ENCODE results near the gene PCDHAC2.

Gene PCDHAC2, protein sequence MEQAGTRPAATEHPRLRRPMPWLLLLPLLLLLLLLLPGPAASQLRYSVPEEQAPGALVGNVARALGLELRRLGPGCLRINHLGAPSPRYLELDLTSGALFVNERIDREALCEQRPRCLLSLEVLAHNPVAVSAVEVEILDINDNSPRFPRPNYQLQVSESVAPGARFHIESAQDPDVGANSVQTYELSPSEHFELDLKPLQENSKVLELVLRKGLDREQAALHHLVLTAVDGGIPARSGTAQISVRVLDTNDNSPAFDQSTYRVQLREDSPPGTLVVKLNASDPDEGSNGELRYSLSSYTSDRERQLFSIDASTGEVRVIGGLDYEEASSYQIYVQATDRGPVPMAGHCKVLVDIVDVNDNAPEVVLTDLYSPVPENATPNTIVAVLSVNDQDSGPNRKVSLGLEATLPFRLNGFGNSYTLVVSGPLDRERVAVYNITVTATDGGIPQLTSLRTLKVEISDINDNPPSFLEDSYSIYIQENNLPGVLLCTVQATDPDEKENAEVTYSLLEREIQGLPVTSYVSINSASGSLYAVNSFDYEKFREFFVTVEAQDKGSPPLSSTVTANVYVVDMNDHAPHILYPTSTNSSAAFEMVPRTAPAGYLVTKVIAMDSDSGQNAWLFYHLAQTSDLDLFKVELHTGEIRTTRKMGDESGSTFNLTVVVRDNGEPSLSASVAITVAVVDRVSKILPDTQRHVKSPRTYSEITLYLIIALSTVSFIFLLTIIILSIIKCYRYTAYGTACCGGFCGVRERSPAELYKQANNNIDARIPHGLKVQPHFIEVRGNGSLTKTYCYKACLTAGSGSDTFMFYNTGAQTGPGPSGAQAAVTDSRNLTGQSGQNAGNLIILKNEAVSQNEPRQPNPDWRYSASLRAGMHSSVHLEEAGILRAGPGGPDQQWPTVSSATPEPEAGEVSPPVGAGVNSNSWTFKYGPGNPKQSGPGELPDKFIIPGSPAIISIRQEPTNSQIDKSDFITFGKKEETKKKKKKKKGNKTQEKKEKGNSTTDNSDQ

DNA sequence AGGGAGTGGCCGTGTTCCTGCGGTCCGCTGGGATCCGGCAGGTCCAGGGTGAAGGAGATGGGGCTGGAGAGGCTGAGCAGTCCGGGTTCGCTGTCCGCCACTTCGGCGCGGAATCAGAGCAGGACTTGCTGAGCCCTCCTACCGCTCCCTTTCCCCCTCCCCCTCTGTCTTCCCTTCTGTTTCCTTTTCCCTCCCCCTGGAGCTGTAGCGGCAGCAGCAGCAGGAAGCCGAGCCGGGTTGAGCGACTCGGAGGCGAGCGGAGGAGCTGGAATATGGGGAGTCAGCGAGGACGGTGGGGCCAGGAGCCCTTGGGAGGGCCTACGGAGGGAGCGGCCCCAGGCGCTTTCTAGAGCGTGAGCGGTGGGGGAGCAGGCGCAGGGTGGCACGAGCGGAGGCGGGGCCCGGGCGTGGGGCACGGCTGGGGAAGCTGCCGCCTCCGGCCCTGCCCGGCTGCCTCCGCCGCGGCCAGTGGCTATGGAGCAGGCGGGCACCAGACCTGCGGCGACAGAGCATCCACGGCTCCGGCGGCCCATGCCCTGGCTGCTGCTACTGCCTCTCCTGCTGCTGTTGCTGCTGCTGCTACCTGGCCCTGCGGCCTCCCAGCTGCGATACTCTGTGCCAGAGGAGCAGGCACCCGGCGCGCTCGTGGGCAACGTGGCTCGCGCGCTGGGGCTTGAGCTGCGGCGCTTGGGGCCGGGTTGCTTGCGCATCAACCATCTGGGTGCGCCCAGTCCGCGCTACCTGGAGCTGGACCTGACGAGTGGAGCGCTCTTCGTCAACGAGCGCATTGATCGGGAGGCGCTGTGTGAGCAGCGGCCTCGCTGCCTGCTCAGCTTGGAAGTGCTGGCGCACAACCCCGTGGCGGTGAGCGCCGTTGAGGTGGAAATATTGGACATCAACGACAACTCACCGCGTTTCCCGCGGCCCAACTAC, at the start of gene PCDHAC2:
Gene PCDHAC2 (plus strand): TSS at position 184 of the 933 bp plus-strand sequence. CDS start 291 bp downstream, at position 475.
- no peak for DNase-seq (ENCODE audit: low read depth in 2 of 2)

GRCh38 chr5:140923601-140924000, 42.7 kb upstream of the PCDHAC2 start:
- no peak for DNase-seq (ENCODE audit: low read depth in 2 of 2)

GRCh38 chr5:140925806-140926442, 40.4 kb upstream of the PCDHAC2 start, which contains the start of gene PCDHAC1:
PCDHAC1 (plus strand) TSS chr5:140926299; CDS start chr5:140926893, 594 bp downstream.
- DNase-seq (ENCODE audit: low read depth in 2 of 2), result no peak

GRCh38 chr5:140926443-140927227, 39.6 kb upstream of the PCDHAC2 start:
- no peak for DNase-seq (ENCODE audit: low read depth in 2 of 2)

GRCh38 chr5:140927228-140927573, 39.1 kb upstream of the PCDHAC2 start:
- no peak for DNase-seq (ENCODE audit: low read depth in 2 of 2)

GRCh38 chr5:140934964-140935606, 31.2 kb upstream of the PCDHAC2 start:
- DNase-seq (ENCODE audit: low read depth in 2 of 2), result no peak

GRCh38 chr5:140946578-140946977, 19.7 kb upstream of the PCDHAC2 start:
- DNase-seq (ENCODE audit: low read depth in 2 of 2), result no peak

GRCh38 chr5:140951636-140952035, 14.6 kb upstream of the PCDHAC2 start:
- no peak for DNase-seq (ENCODE audit: low read depth in 2 of 2)

DNA sequence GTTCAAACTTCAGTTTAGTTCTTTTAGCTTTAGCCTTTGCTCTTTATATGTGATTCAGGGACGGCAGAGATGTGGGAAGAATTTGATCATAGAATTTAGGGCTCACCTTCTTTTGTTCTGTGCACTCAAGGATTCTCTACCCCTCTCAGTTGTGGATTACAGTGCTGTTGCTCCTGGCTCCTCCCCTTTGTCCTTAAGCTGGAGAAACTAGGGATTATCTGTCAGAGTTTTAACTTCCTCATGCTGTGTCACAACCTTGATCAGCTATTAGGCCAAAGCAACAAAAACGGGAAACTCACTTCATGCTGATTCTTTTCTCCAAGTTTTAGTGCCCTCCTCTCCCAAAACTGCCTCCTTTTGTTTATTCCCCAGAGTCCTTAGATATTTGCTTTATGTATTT, 13.0 kb upstream of the PCDHAC2 start:
- DNase-seq (ENCODE audit: low read depth in 2 of 2), result no peak

DNA sequence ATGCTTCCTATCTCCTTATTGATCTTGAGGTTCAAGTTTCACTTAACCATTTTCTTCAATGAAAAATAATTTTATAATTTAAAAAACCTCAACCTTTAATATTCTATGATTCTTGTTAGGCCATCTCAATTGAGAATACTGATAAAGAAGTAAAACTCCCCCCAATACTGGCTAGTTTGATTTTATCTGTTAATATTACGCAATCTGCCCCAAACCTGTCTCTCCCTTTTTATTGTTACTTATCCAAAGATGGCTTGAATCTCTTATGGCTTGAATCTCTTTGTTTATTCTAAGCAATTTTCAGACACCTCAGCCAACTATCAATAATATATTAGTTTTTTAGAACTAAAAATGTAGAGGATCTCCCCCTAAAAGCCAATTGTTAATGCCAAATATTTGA, 4.1 kb upstream of the PCDHAC2 start:
- no peak for DNase-seq (ENCODE audit: low read depth in 2 of 2)

DNA sequence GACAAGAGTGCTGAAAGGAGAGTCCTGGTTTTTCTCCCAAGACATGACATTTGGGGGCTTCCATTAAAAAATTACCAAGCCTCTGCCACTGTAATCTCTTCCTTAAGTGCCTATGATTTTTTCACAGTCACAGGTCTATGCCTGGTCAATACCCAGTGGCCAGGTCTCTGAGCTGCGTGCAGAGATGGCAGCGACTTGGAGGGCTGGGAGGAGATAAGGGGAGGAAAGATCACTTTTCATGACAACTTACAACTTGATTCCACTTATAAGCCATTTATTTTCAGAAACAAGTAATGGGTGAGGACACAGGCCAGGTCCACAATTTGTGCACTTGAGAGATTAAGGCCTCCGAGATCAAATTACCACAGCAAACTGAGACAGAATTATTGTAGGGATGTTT, 1.9 kb upstream of the PCDHAC2 start:
- no peak for DNase-seq (ENCODE audit: low read depth in 2 of 2)

GRCh38 chr5:140965905-140966292, 377 bp upstream of the PCDHAC2 start:
- DNase-seq (ENCODE audit: low read depth in 2 of 2), result no peak

GRCh38 chr5:140967226-140967893, 1.1 kb downstream of the PCDHAC2 start:
- DNase-seq (ENCODE audit: low read depth in 2 of 2), result no peak

- DNase-seq (ENCODE audit: low read depth in 2 of 2), result no peak
Measured at GRCh38 chr5:140969880-140970279, 3.6 kb downstream of the PCDHAC2 start.

DNA sequence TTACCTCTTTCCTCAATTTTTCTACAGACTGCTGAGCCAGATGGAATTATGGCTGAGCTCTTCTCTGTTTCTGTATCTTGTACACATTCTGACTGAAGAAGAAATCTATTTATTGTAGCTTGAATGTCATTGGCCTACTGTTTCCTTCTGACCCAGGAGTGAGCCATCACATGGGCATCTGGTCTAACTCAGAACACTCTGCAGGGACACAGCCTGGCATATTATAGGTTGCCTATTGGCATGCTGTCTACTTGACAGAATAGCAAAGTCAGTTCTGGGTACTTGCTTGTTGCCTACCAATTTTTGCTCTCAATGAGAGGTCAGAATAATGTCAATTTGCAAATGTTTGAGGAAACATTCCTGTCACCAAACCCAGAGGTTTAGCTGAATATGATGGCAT, 7.3 kb downstream of the PCDHAC2 start:
- no peak for DNase-seq (ENCODE audit: low read depth in 2 of 2)

- DNase-seq (ENCODE audit: low read depth in 2 of 2), result no peak
Measured at GRCh38 chr5:140977003-140977402, 10.7 kb downstream of the PCDHAC2 start.

GRCh38 chr5:140978260-140978659, 12.0 kb downstream of the PCDHAC2 start:
- no peak for DNase-seq (ENCODE audit: low read depth in 2 of 2)

DNA sequence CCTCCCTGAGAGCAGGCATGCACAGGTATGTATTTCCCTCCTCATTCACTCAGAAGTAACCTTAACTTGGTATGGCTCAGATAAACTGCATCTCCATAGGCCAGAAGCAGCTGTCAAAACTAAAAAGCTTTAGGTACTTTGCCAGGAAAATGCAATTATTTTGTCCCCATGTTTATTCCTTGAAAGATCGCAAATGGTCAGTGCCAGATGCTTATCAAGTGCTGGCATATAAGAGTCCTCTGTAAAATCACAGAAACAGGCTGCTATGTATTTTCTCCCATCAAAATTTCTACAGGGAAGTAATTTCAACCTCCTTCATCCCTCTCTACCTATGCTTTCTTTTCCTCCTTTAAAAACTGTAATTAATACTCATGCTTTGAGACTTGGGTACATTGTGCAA, 12.7 kb downstream of the PCDHAC2 start:
- no peak for DNase-seq (ENCODE audit: low read depth in 2 of 2)

- DNase-seq (ENCODE audit: low read depth in 2 of 2), result no peak
Measured at GRCh38 chr5:140982083-140982716, 15.9 kb downstream of the PCDHAC2 start.
